IMR-90 (cell line): ENCODE measurements around the gene THRA. TPM values are rescaled to one million over a fixed set of nuclear protein-coding genes. Genes with fewer than 3 reads are reported as not detected.

Experiments used
- ATAC-seq: fragments of 200-7000 bp; cut with Tn5 transposase; 2 replicates; pipeline ENCODE4 v1.9.1; 2020; ENCODE audit warnings: low read depth, mild to moderate bottlenecking, moderate library complexity
- BruUV-seq: library from RNA; stranded (reverse); fragments of 400-500 nt; replicated peaks from 2 replicates; lab custom pipeline; 2021; lab: Mats Ljungman, UMichigan
- CTCF ChIA-PET: fragments of 300-600 bp; formaldehyde crosslinking; extraction: SDS; loops from one replicate; lab custom pipeline; 2021; ENCODE audit warnings: antibody characterized with exemption; lab: Yijun Ruan, JAX
- POLR2A ChIA-PET: fragments of 300-600 bp; sonication (Branson Sonifier 250); formaldehyde crosslinking; loops from one replicate; lab custom pipeline; 2022; ENCODE audit warnings: antibody characterized with exemption; ENCODE audit not compliant: unreplicated experiment; lab: Charles Lee
- DNase-seq: peaks from one replicate; pipeline ENCODE4 v3.0.0; 2013
- H2AFZ ChIP-seq: replicated peaks from 2 replicates; pipeline ENCODE3; 2013; ENCODE audit warnings: low read length, mild to moderate bottlenecking; ENCODE audit not compliant: poor library complexity
- H2AK5ac ChIP-seq: 2 replicates; pipeline ENCODE4 v1.6.1; 2013; ENCODE audit warnings: low read depth, low read length, inconsistent platforms
- H2AK9ac ChIP-seq: replicated peaks from 2 replicates; pipeline ENCODE3; 2013; ENCODE audit warnings: mild to moderate bottlenecking, low read depth, low read length, moderate library complexity; ENCODE audit not compliant: poor library complexity
- H2BK120ac ChIP-seq: 2 replicates; pipeline ENCODE4 v1.6.1; 2013; ENCODE audit warnings: low read depth, low read length, inconsistent platforms
- H2BK15ac ChIP-seq: 3 replicates; pipeline ENCODE4 v1.6.1; 2013; ENCODE audit warnings: low read depth, low read length, inconsistent platforms
- H2BK20ac ChIP-seq: 2 replicates; pipeline ENCODE4 v1.6.1; 2013; ENCODE audit warnings: low read depth, mild to moderate bottlenecking, inconsistent platforms, low read length, moderate library complexity
- H2BK5ac ChIP-seq: 2 replicates; pipeline ENCODE4 v1.6.1; 2013; ENCODE audit warnings: mild to moderate bottlenecking, low read depth, low read length, inconsistent platforms; ENCODE audit not compliant: poor library complexity, severe bottlenecking
- H3K14ac ChIP-seq: replicated peaks from 2 replicates; pipeline ENCODE4 v1.6.1; 2013; ENCODE audit warnings: low read depth, low read length, inconsistent platforms
- H3K18ac ChIP-seq: 2 replicates; pipeline ENCODE4 v1.6.1; 2013; ENCODE audit warnings: low read depth, low read length, control low read depth
- H3K23ac ChIP-seq: 2 replicates; pipeline ENCODE4 v1.6.1; 2013; ENCODE audit warnings: low read depth, low read length, inconsistent platforms
- H3K27ac ChIP-seq: 2 replicates; pipeline ENCODE4 v1.5.1; 2013; ENCODE audit warnings: mild to moderate bottlenecking, control low read depth, low read length; ENCODE audit not compliant: insufficient read depth
- H3K27me3 ChIP-seq: 2 replicates; pipeline ENCODE4 v1.6.1; 2013; ENCODE audit warnings: low read length; ENCODE audit not compliant: control insufficient read depth, insufficient read depth
- H3K36me3 ChIP-seq: 2 replicates; pipeline ENCODE4 v1.6.1; 2013; ENCODE audit warnings: low read length, mixed read lengths; ENCODE audit not compliant: control insufficient read depth, insufficient read depth
- H3K4ac ChIP-seq: 2 replicates; pipeline ENCODE4 v1.6.1; 2013; ENCODE audit warnings: low read depth, low read length, inconsistent platforms
- H3K4me1 ChIP-seq: 2 replicates; pipeline ENCODE4 v1.6.1; 2013; ENCODE audit warnings: low read length, mixed read lengths; ENCODE audit not compliant: control insufficient read depth, insufficient read depth
- H3K4me2 ChIP-seq: 2 replicates; pipeline ENCODE4 v1.6.1; 2013; ENCODE audit warnings: low read depth, mild to moderate bottlenecking, control low read depth, low read length, moderate library complexity
- H3K4me3 ChIP-seq: 2 replicates; pipeline ENCODE4 v1.5.1; 2013; ENCODE audit warnings: low read depth, mild to moderate bottlenecking, control low read depth, low read length, moderate library complexity; ENCODE audit not compliant: insufficient read depth
- H3K56ac ChIP-seq: 2 replicates; pipeline ENCODE4 v1.6.1; 2013; ENCODE audit warnings: low read length, inconsistent platforms; ENCODE audit not compliant: insufficient read depth; ENCODE audit errors: extremely low read depth
- H3K79me1 ChIP-seq, 2 experiments: 2 replicates each; pipeline ENCODE4 v1.6.1; 2013; ENCODE audit warnings: low read length in 2 of 2, inconsistent platforms in 1 of 2, low read depth in 1 of 2
- H3K9ac ChIP-seq: 2 replicates; pipeline ENCODE4 v1.6.1; 2013; ENCODE audit warnings: low read depth, low read length, control low read depth
- H3K9me1 ChIP-seq: 2 replicates; pipeline ENCODE4 v1.6.1; 2013; ENCODE audit warnings: low read length, inconsistent platforms; ENCODE audit not compliant: insufficient read depth
- H3K9me3 ChIP-seq: 2 replicates; pipeline ENCODE4 v1.6.1; 2013; ENCODE audit warnings: low read length; ENCODE audit not compliant: control insufficient read depth, insufficient read depth
- H4K20me1 ChIP-seq: 2 replicates; pipeline ENCODE4 v1.6.1; 2013; ENCODE audit warnings: low read length, inconsistent platforms; ENCODE audit not compliant: insufficient read depth
- H4K5ac ChIP-seq: 2 replicates; pipeline ENCODE4 v1.6.1; 2013; ENCODE audit warnings: mild to moderate bottlenecking, low read depth, low read length, control low read depth
- H4K8ac ChIP-seq, 2 experiments: 2 replicates each; pipeline ENCODE4 v1.6.1; 2013; ENCODE audit warnings: low read depth in 2 of 2, low read length in 2 of 2, control low read depth in 1 of 2, inconsistent platforms in 1 of 2
- H4K91ac ChIP-seq: 2 replicates; pipeline ENCODE4 v1.6.1; 2013; ENCODE audit warnings: low read depth, low read length, inconsistent platforms; ENCODE audit not compliant: insufficient read depth
- BHLHE40 ChIP-seq: fragments of 150-350 bp; IDR thresholded peaks from 2 replicates; pipeline ENCODE4 v1.6.1; 2016; ENCODE audit warnings: mild to moderate bottlenecking, low read depth, low read length
- CEBPB ChIP-seq: IDR thresholded peaks from 2 replicates; pipeline ENCODE4 v1.6.1; 2012; ENCODE audit warnings: low read depth, low read length, improper control_type of control experiment
- CHD1 ChIP-seq: IDR thresholded peaks from 2 replicates; pipeline ENCODE4 v1.6.1; 2012; ENCODE audit warnings: low read depth, low read length, improper control_type of control experiment
- ELK1 ChIP-seq: fragments of 150-350 bp; IDR thresholded peaks from 2 replicates; pipeline ENCODE4 v1.6.1; 2016; ENCODE audit warnings: low read depth, mild to moderate bottlenecking, low read length, moderate library complexity, borderline replicate concordance
- FOS ChIP-seq: fragments of 150-350 bp; IDR thresholded peaks from 2 replicates; pipeline ENCODE4 v1.6.1; 2016; ENCODE audit warnings: low read depth, low read length
- MAFK ChIP-seq: IDR thresholded peaks from 2 replicates; pipeline ENCODE4 v1.6.1; 2012; ENCODE audit warnings: low read depth, low read length, improper control_type of control experiment
- MAZ ChIP-seq: IDR thresholded peaks from 2 replicates; pipeline ENCODE4 v1.6.1; 2012; ENCODE audit warnings: low read depth, mild to moderate bottlenecking, low read length, improper control_type of control experiment, moderate library complexity, borderline replicate concordance
- MXI1 ChIP-seq: IDR thresholded peaks from 2 replicates; pipeline ENCODE4 v1.6.1; 2012; ENCODE audit warnings: low read depth, mild to moderate bottlenecking, low read length, moderate library complexity, borderline replicate concordance
- NFE2L2 ChIP-seq: fragments of 150-350 bp; IDR thresholded peaks from 2 replicates; pipeline ENCODE4 v1.6.1; 2016; ENCODE audit warnings: low read depth, mild to moderate bottlenecking, low read length
- POLR2A ChIP-seq: IDR thresholded peaks from 2 replicates; pipeline ENCODE4 v1.6.1; 2012; ENCODE audit warnings: mild to moderate bottlenecking, low read depth, low read length
- RAD21 ChIP-seq: IDR thresholded peaks from 2 replicates; pipeline ENCODE4 v1.6.1; 2012; ENCODE audit warnings: low read length, improper control_type of control experiment
- RCOR1 ChIP-seq: IDR thresholded peaks from 2 replicates; pipeline ENCODE4 v1.6.1; 2012; ENCODE audit warnings: mild to moderate bottlenecking, low read length, improper control_type of control experiment; ENCODE audit not compliant: insufficient replicate concordance
- RFX5 ChIP-seq: IDR thresholded peaks from 2 replicates; pipeline ENCODE4 v1.8.0; 2012; ENCODE audit warnings: low read depth, mild to moderate bottlenecking, low read length, moderate library complexity
- SMC3 ChIP-seq: fragments of 150-350 bp; IDR thresholded peaks from 2 replicates; pipeline ENCODE4 v1.6.1; 2016; ENCODE audit warnings: low read depth, mild to moderate bottlenecking, antibody characterized with exemption, low read length, moderate library complexity
- USF2 ChIP-seq: fragments of 150-350 bp; IDR thresholded peaks from 2 replicates; pipeline ENCODE4 v1.6.1; 2017; ENCODE audit warnings: mild to moderate bottlenecking, antibody characterized with exemption, low read length, low read depth
- WGBS, 2 experiments: methylation state at CpG; one replicate each; pipeline versions ENCODE4 v1.1.5 to v1.1.7; 2013; ENCODE audit warnings: missing lambda C conversion rate in 2 of 2; ENCODE audit not compliant: insufficient read length in 1 of 2; ENCODE audit errors: extremely low coverage in 2 of 2; 5-methylcytosine and 5-hydroxymethylcytosine counted together
- dilution Hi-C: fragments of 300-500 bp; cut with HindIII; formaldehyde crosslinking; loops from one replicate; pipeline ENCODE4 v1.14.3; 2018; ENCODE audit warnings: low sequenced_read_pairs; ENCODE audit not compliant: unreplicated experiment
- in situ Hi-C: fragments of 300-500 bp; cut with MboI; formaldehyde crosslinking; loops from 3 replicates; pipeline ENCODE4 v1.14.3; 2019; ENCODE audit warnings: low sequenced_read_pairs, inconsistent platforms, mixed read lengths
- intact Hi-C: fragments of 100-400 bp; cut with micrococcal nuclease; formaldehyde crosslinking; loops from 2 replicates; pipeline ENCODE4 v1.10.0; 2022
- polyA plus RNA-seq, 3 experiments: library from polyadenylated mRNA; depleted of rRNA; stranded (reverse); fragments of >200 nt; gene quantifications; 2 replicates each; pipeline ENCODE4 v1.2.3, GENCODE V29; 2012; ENCODE audit warnings: low replicate concordance in 1 of 3
- total RNA-seq: library from RNA; depleted of rRNA; stranded (reverse); fragments of >200 nt; gene quantifications from 2 replicates; pipeline ENCODE4 v1.2.3, GENCODE V29; 2012
- TF ChIP-seq, protein P1 (sequence below): conservative IDR thresholded peaks from 2 replicates; pipeline ENCODE4 v1.5.1; 2012; ENCODE audit warnings: mild to moderate bottlenecking, low read depth, low read length, improper control_type of control experiment

The THRA gene
- total and polyA plus RNA-seq, 2 of the 4 experiments (the other 2 are of a cell fraction): 22.0 to 23.4 TPM

DNA sequence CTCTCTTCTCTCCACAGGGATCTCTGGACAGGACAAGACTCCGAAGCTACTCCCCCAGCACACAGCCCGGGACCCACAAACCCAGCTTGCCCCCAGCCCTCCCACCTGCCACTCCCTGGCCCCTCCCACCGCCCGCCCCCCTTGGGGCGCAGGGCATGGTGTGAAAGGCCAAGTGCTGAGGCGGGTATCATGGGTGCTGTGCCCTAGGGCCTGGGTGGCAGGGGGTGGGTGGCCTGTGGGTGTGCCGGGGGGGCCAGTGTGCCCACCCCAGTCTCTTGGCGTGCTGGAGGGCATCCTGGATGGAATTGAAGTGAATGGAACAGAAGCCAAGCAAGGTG lies 11.4 kb downstream of the THRA start:
- H3K4me1 ChIP-seq: peaks cover 43% of the 10 kb centered on the region
- no peak overlapping the region for H2AK5ac ChIP-seq
- no peak overlapping the region for H4K5ac ChIP-seq
- no peak overlapping the region for H2AFZ ChIP-seq
- H4K91ac ChIP-seq: no peak overlapping the region
- H3K4me2 ChIP-seq: no peak overlapping the region
- no peak overlapping the region for H4K8ac ChIP-seq
- no TSS peak for BruUV-seq
- H3K79me1 ChIP-seq: peaks cover 21 to 75% of the 10 kb centered on the region in 2 experiments
- H3K9me1 ChIP-seq: peaks cover 22% of the 10 kb centered on the region
- H3K4me3 ChIP-seq: no peak overlapping the region
- no peak overlapping the region for H3K56ac ChIP-seq
- TF ChIP-seq SMC3 (no peak), NFE2L2 (no peak), RAD21 (no peak), MAFK (no peak), USF2 (no peak), MAZ (no peak), CHD1 (no peak), MXI1 (no peak), ELK1 (no peak), POLR2A (no peak), RCOR1 (no peak), RFX5 (no peak), FOS (no peak), BHLHE40 (no peak), CEBPB (no peak)
- TF ChIP-seq, protein P1, sequence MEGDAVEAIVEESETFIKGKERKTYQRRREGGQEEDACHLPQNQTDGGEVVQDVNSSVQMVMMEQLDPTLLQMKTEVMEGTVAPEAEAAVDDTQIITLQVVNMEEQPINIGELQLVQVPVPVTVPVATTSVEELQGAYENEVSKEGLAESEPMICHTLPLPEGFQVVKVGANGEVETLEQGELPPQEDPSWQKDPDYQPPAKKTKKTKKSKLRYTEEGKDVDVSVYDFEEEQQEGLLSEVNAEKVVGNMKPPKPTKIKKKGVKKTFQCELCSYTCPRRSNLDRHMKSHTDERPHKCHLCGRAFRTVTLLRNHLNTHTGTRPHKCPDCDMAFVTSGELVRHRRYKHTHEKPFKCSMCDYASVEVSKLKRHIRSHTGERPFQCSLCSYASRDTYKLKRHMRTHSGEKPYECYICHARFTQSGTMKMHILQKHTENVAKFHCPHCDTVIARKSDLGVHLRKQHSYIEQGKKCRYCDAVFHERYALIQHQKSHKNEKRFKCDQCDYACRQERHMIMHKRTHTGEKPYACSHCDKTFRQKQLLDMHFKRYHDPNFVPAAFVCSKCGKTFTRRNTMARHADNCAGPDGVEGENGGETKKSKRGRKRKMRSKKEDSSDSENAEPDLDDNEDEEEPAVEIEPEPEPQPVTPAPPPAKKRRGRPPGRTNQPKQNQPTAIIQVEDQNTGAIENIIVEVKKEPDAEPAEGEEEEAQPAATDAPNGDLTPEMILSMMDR: no peak
- peaks cover 21% of the 10 kb centered on the region for H3K36me3 ChIP-seq
- no peak overlapping the region for H2BK5ac ChIP-seq
- no peak overlapping the region for H3K4ac ChIP-seq
- no peak overlapping the region for H3K9ac ChIP-seq
- dilution Hi-C loops: no loop called here
- DNase-seq (no peak), ATAC-seq (no peak)
- POLR2A ChIA-PET: no interaction called here
- CTCF ChIA-PET: interaction anchor here (1.0 to 3.0 kb wide), 2 partner anchors 12 to 20 kb away, joined by 5 to 11 read pairs; partner anchors contain the start of gene MED24
- no peak overlapping the region for H3K23ac ChIP-seq
- H3K18ac ChIP-seq: no peak overlapping the region
- H3K27ac ChIP-seq: no peak overlapping the region
- peaks cover 30% of the 10 kb centered on the region for H4K20me1 ChIP-seq
- H3K9me3 ChIP-seq: no peaks in the 10 kb centered on the region
- H3K14ac ChIP-seq: no peak overlapping the region
- intact Hi-C loops: no loop called here
- no CpG with 5 or more reads among the region's 8 CpGs for WGBS, 2 experiments
- no peak overlapping the region for H2AK9ac ChIP-seq
- H2BK15ac ChIP-seq: no peak overlapping the region
- H2BK120ac ChIP-seq: no peak overlapping the region
- no peaks in the 10 kb centered on the region for H3K27me3 ChIP-seq
- in situ Hi-C loops: no loop called here
- no peak overlapping the region for H2BK20ac ChIP-seq
